GM12891 (cell line): ENCODE results near the gene GMPR.

Source experiments
- POLR2A ChIP-seq: IDR thresholded peaks from 2 replicates; pipeline ENCODE4 v1.6.1; 2011; ENCODE audit warnings: low read depth, low read length, control low read depth
- POLR2AphosphoS5 ChIP-seq: IDR thresholded peaks from 2 replicates; pipeline ENCODE4 v1.6.1; 2011; ENCODE audit warnings: low read depth, low read length, control low read depth

- TF ChIP-seq POLR2A (no peak), POLR2AphosphoS5 (no peak)
Measured at GRCh38 chr6:16236631-16237199, 1.7 kb upstream of the GMPR start.
